Endothelial cell of umbilical vein (primary cell): Measurements from ENCODE around the gene NDUFS5. TPM values are rescaled to one million over a fixed set of nuclear protein-coding genes. Genes with fewer than 3 reads are reported as not detected.
A peak's percentile ranks its signal among the peaks of the same experiment; 100 is the strongest.

Experiments used
- BruUV-seq: library from RNA; stranded (reverse); fragments of 400-500 nt; replicated peaks from 2 replicates; lab custom pipeline; 2021; lab: Mats Ljungman, UMichigan
- CTCF ChIA-PET: fragments of 300-600, 350-600 bp; sonication (Branson Sonifier 250); formaldehyde crosslinking; loops from one replicate; lab custom pipeline; 2021; ENCODE audit warnings: antibody characterized with exemption, inconsistent platforms; lab: Charles Lee
- POLR2A ChIA-PET: fragments of 300-600, 350-600 bp; sonication (Branson Sonifier 250); formaldehyde crosslinking; loops from one replicate; lab custom pipeline; 2021; ENCODE audit warnings: antibody characterized with exemption, inconsistent platforms; lab: Charles Lee
- DNase-seq: peaks from one replicate; pipeline ENCODE4 v3.0.0-alpha.2; 2011; ENCODE audit warnings: low read depth, low spot score
- FAIRE-seq: peaks from 2 replicates; lab custom pipeline; 2011; peaks lifted over from hg19 to GRCh38; lab: Jason Lieb, UNC
- H2AFZ ChIP-seq: 2 replicates; pipeline ENCODE4 v1.6.0; 2012; ENCODE audit warnings: low read depth, low read length, control low read depth, inconsistent platforms
- H3K27ac ChIP-seq: 2 replicates; pipeline ENCODE4 v1.5.1; 2011; ENCODE audit warnings: low read depth, mild to moderate bottlenecking, control low read depth, low read length, moderate library complexity; ENCODE audit not compliant: insufficient read depth
- H3K27me3 ChIP-seq, 2 experiments: 2 replicates each; pipeline versions ENCODE4 v1.6.0 to v1.6.1; 2011; ENCODE audit warnings: low read length in 2 of 2, mixed read lengths in 1 of 2; ENCODE audit not compliant: control insufficient read depth in 2 of 2, insufficient read depth in 2 of 2
- H3K36me3 ChIP-seq, 2 experiments: 2 replicates in 1 of 2; 3 replicates in 1 of 2; pipeline ENCODE4 v1.5.1; 2011; ENCODE audit warnings: low read length in 2 of 2, mild to moderate bottlenecking in 1 of 2, moderate library complexity in 1 of 2; ENCODE audit not compliant: control insufficient read depth in 2 of 2, insufficient read depth in 2 of 2; ENCODE audit errors: extremely low read depth in 1 of 2
- H3K4me1 ChIP-seq: 3 replicates; pipeline ENCODE4 v1.5.1; 2011; ENCODE audit warnings: mild to moderate bottlenecking, low read length; ENCODE audit not compliant: control insufficient read depth, insufficient read depth; ENCODE audit errors: extremely low read depth
- H3K4me2 ChIP-seq: 2 replicates; pipeline ENCODE4 v1.6.1; 2011; ENCODE audit warnings: low read length, control low read depth, mixed read lengths; ENCODE audit not compliant: insufficient read depth
- H3K4me3 ChIP-seq, 3 experiments: fragments of 200-600 bp in 1 of 3; sonication (generic), shearing (Covaris generic) in 1 of 3; replicated peaks in 1 of 3; 2 replicates each; pipeline ENCODE4 v1.5.1; 2011 to 2016; ENCODE audit warnings: control low read depth in 3 of 3, low read length in 3 of 3, mild to moderate bottlenecking in 2 of 3, inconsistent platforms in 1 of 3, low read depth in 1 of 3, moderate library complexity in 1 of 3; ENCODE audit not compliant: insufficient read depth in 1 of 3
- H3K79me2 ChIP-seq: 2 replicates; pipeline ENCODE4 v1.6.0; 2012; ENCODE audit warnings: low read length, inconsistent platforms; ENCODE audit not compliant: control insufficient read depth, insufficient read depth
- H3K9ac ChIP-seq: replicated peaks from 2 replicates; pipeline ENCODE3; 2011; ENCODE audit warnings: low read length, control low read depth; ENCODE audit not compliant: insufficient read depth; ENCODE audit errors: extremely low read depth
- H3K9me1 ChIP-seq: replicated peaks from 3 replicates; pipeline ENCODE4 v1.6.0; 2011; ENCODE audit warnings: mild to moderate bottlenecking, low read length; ENCODE audit not compliant: control insufficient read depth, insufficient read depth; ENCODE audit errors: extremely low read depth
- H3K9me3 ChIP-seq: replicated peaks from 2 replicates; pipeline ENCODE4 v1.5.1; 2012; ENCODE audit warnings: low read length, inconsistent platforms; ENCODE audit not compliant: control insufficient read depth, insufficient read depth
- H4K20me1 ChIP-seq: replicated peaks from 2 replicates; pipeline ENCODE3; 2011; ENCODE audit warnings: mild to moderate bottlenecking, low read length; ENCODE audit not compliant: control insufficient read depth, insufficient read depth; ENCODE audit errors: extremely low read depth
- CTCF ChIP-seq, 2 donors: IDR thresholded peaks; 1 replicate in 1 of 2; 2 replicates in 1 of 2; pipeline ENCODE4 v1.5.1; 2011; ENCODE audit warnings: low read length in 2 of 2, mild to moderate bottlenecking in 2 of 2, moderate library complexity in 2 of 2, control low read depth in 1 of 2, inconsistent platforms in 1 of 2, low read depth in 1 of 2; ENCODE audit not compliant: insufficient read depth in 1 of 2; ENCODE audit errors: extremely low read depth in 1 of 2
- EZH2 ChIP-seq: IDR thresholded peaks from 2 replicates; pipeline ENCODE4 v1.6.1; 2012; ENCODE audit warnings: borderline replicate concordance, low read depth, mild to moderate bottlenecking, moderate library complexity, low read length, inconsistent platforms; ENCODE audit not compliant: severe bottlenecking
- FOS ChIP-seq: IDR thresholded peaks from 2 replicates; pipeline ENCODE4 v1.6.1; 2011; ENCODE audit warnings: mild to moderate bottlenecking, low read length, moderate library complexity, borderline replicate concordance; ENCODE audit not compliant: insufficient read depth
- GATA2 ChIP-seq: IDR thresholded peaks from 2 replicates; pipeline ENCODE4 v1.7.0; 2011; ENCODE audit warnings: low read depth, mild to moderate bottlenecking, moderate library complexity, mixed read lengths, low read length; ENCODE audit not compliant: insufficient read length, insufficient read depth
- JUN ChIP-seq: IDR thresholded peaks from 2 replicates; pipeline ENCODE4 v1.6.1; 2011; ENCODE audit warnings: borderline replicate concordance, low read depth; ENCODE audit not compliant: insufficient read length, insufficient read depth
- MAX ChIP-seq: IDR thresholded peaks from 2 replicates; pipeline ENCODE4 v1.6.1; 2011; ENCODE audit not compliant: insufficient read depth, insufficient read length
- MYC ChIP-seq: IDR thresholded peaks from one replicate; pipeline ENCODE4 v1.6.1; 2011; ENCODE audit warnings: mild to moderate bottlenecking, low read depth, low read length
- POLR2A ChIP-seq: IDR thresholded peaks from 2 replicates; pipeline ENCODE4 v1.6.1; 2012; ENCODE audit warnings: low read depth, mild to moderate bottlenecking, control low read depth, low read length
- POLR2AphosphoS5 ChIP-seq: IDR thresholded peaks from 2 replicates; pipeline ENCODE4 v1.6.1; 2012; ENCODE audit warnings: low read depth, mild to moderate bottlenecking, control low read depth, low read length, moderate library complexity; ENCODE audit not compliant: insufficient read depth
- dilution Hi-C: fragments of 300-500 bp; cut with MboI; formaldehyde crosslinking; loops from one replicate; pipeline ENCODE4 v1.15.0; 2019; ENCODE audit warnings: low sequenced_read_pairs; ENCODE audit not compliant: extremely low pct_ligation_motif_present
- intact Hi-C: fragments of 100-400 bp; cut with micrococcal nuclease; formaldehyde crosslinking; loops from one replicate; pipeline ENCODE4 v1.10.0; 2022
- polyA plus RNA-seq, 4 experiments: library from polyadenylated mRNA; depleted of rRNA in 3 of 4; stranded (reverse) in 3 of 4; unstranded in 1 of 4; fragments of >200 nt; gene quantifications; 2 replicates each; pipeline versions ENCODE4 v1.2.1 to v1.2.3, GENCODE V29; 2011 to 2012; ENCODE audit warnings: missing spikeins in 1 of 4
- total RNA-seq: library from RNA; stranded (reverse); gene quantifications from 2 replicates; pipeline ENCODE4 v1.2.3, GENCODE V29; 2021

Gene NDUFS5
- total and polyA plus RNA-seq, 2 donors (not counting 3 experiments of a cell fraction or from before 2014, with no cell fraction given): 327 to 710 TPM

- ChIA-PET CTCF (interaction anchor here (0.6 to 1.8 kb wide), 7 partner anchors 10 to 46 kb away, joined by 3 to 8 read pairs (median 3); partner anchors contain the start of gene NDUFS5), POLR2A (no interaction called here)
- TF ChIP-seq MYC: no peak
- TF ChIP-seq GATA2: no peak
- TF ChIP-seq CTCF (IDR thresholded peaks at IDR 0.05; ENCODE audit: extremely low read depth in 1 of 2, insufficient read depth in 1 of 2, low read depth in 1 of 2, low read length in 2 of 2): no peak
- no peak for TF ChIP-seq POLR2AphosphoS5
- no peak for TF ChIP-seq POLR2A
- TF ChIP-seq MAX: no peak
- no peak for TF ChIP-seq EZH2
- no peak for TF ChIP-seq FOS
- no peak for TF ChIP-seq JUN
- peak overlapping the region; percentile 24 for H2AFZ ChIP-seq
- H3K9me3 ChIP-seq: no peaks in the 10 kb centered on the region
- intact Hi-C loops: loop anchor here (1.0 kb wide), 1 partner anchor 20 kb away; the partner anchor contains the start of gene NDUFS5
- no peak overlapping the region for H3K4me2 ChIP-seq
- H4K20me1 ChIP-seq: no peaks in the 10 kb centered on the region
- no TSS peak for BruUV-seq
- DNase-seq (no peak), FAIRE-seq (no peak)
- no peaks in the 10 kb centered on the region for H3K9me1 ChIP-seq
- dilution Hi-C loops: no loop called here
- no peaks in the 10 kb centered on the region for H3K79me2 ChIP-seq
- no peaks in the 10 kb centered on the region for H3K36me3 ChIP-seq
- no peak overlapping the region for H3K4me3 ChIP-seq
- no peaks in the 10 kb centered on the region for H3K27me3 ChIP-seq
- H3K27ac ChIP-seq: peak overlapping the region; percentile 74
- H3K9ac ChIP-seq: peak overlapping the region; percentile 18
- peaks cover 16% of the 10 kb centered on the region for H3K4me1 ChIP-seq
These were observed 20.6 kb downstream of the NDUFS5 start for GRCh38 chr1:39046613-39047210.
